ENCODE data around the gene THNSL1. TPM values are rescaled to one million over a fixed set of nuclear protein-coding genes. Genes with fewer than 3 reads are reported as not detected.
A peak's percentile ranks its signal among the peaks of the same experiment; 100 is the strongest.

THNSL1 gene
- total RNA-seq, 6 experiments from 2014 or later: 4.9 to 13.6 (median 7.6) TPM

- no peaks in the 10 kb centered on the region for H3K36me3 ChIP-seq
- ATAC-seq: peak; percentile 48 to 77 (median 54)
- TF ChIP-seq CTCF (IDR thresholded peaks at IDR 0.05): no peak
- TF ChIP-seq POLR2A (IDR thresholded peaks at IDR 0.05): no peak
- intact Hi-C loops (cut with DNase I): no loop called here
- no peaks in the 10 kb centered on the region for H3K27me3 ChIP-seq
- H3K4me3 ChIP-seq: no peak overlapping the region
- H3K4me1 ChIP-seq: peaks cover 0 to 7% (median 0%) of the 10 kb centered on the region in 4 donors
- H3K9me3 ChIP-seq: no peaks in the 10 kb centered on the region
- H3K27ac ChIP-seq: no peak overlapping the region
- 53% methylated on average over 3 of the region's 3 CpGs for WGBS (ENCODE audit: insufficient coverage, low coverage, low lambda C conversion rate, missing lambda C conversion rate)
- DNase-seq: no peak
These were observed 6.9 kb downstream of the THNSL1 start for GRCh38 chr10:25023278-25023677.

GRCh38 chr10:25024528-25024927 lies 8.1 kb downstream of the THNSL1 start:
- intact Hi-C loops (cut with DNase I): no loop called here
- 81% methylated on average over 8 of the region's 8 CpGs for WGBS (ENCODE audit: insufficient coverage, low coverage, low lambda C conversion rate, missing lambda C conversion rate)
- no peak for DNase-seq
- H3K9me3 ChIP-seq: no peaks in the 10 kb centered on the region
- ATAC-seq: no peak
- no peak overlapping the region for H3K4me3 ChIP-seq
- H3K4me1 ChIP-seq: peaks cover 0 to 12% (median 3%) of the 10 kb centered on the region in 4 donors
- H3K36me3 ChIP-seq: no peaks in the 10 kb centered on the region
- TF ChIP-seq POLR2A (IDR thresholded peaks at IDR 0.05) (no peak), CTCF (IDR thresholded peaks at IDR 0.05) (no peak)
- H3K27me3 ChIP-seq: no peaks in the 10 kb centered on the region
- no peak overlapping the region for H3K27ac ChIP-seq

GRCh38 chr10:25026463-25026862 lies 10.1 kb downstream of the THNSL1 start:
- ATAC-seq (peak; percentile 70 to 73 (median 72)), DNase-seq (no peak)
- Histone ChIP-seq H3K9me3 (no peaks in the 10 kb centered on the region), H3K36me3 (no peaks in the 10 kb centered on the region), H3K4me3 (no peak overlapping the region), H3K4me1 (peaks cover 0 to 19% (median 4%) of the 10 kb centered on the region in 4 donors), H3K27ac (peak overlapping the region in 2 of 3 donors; percentile 33 to 39), H3K27me3 (no peaks in the 10 kb centered on the region)
- TF ChIP-seq CTCF (IDR thresholded peaks at IDR 0.05) (peak; percentile 48 to 62 (median 60)), POLR2A (IDR thresholded peaks at IDR 0.05) (no peak)
- 38% methylated on average over 1 of the region's 1 CpG for WGBS (ENCODE audit: insufficient coverage, low coverage, low lambda C conversion rate, missing lambda C conversion rate)
- intact Hi-C loops (cut with DNase I): no loop called here

- intact Hi-C loops (cut with DNase I): no loop called here
- no peak for TF ChIP-seq POLR2A (IDR thresholded peaks at IDR 0.05)
- TF ChIP-seq CTCF (IDR thresholded peaks at IDR 0.05): no peak
- Histone ChIP-seq H3K9me3 (no peaks in the 10 kb centered on the region), H3K4me1 (peaks cover 0 to 19% (median 4%) of the 10 kb centered on the region in 4 donors), H3K27ac (peak overlapping the region in 2 of 3 donors; percentile 50 to 52), H3K36me3 (no peaks in the 10 kb centered on the region), H3K4me3 (no peak overlapping the region), H3K27me3 (no peaks in the 10 kb centered on the region)
- WGBS (ENCODE audit: insufficient coverage, low coverage, low lambda C conversion rate, missing lambda C conversion rate): 100% methylated on average over 1 of the region's 1 CpG
- DNase-seq: no peak
- ATAC-seq: no peak
These were observed 12.3 kb downstream of the THNSL1 start for GRCh38 chr10:25028711-25029110.

GRCh38 chr10:25029519-25029918 lies 13.1 kb downstream of the THNSL1 start:
- Histone ChIP-seq H3K36me3 (no peaks in the 10 kb centered on the region), H3K4me1 (peaks cover 0 to 19% (median 4%) of the 10 kb centered on the region in 4 donors), H3K4me3 (no peak overlapping the region), H3K27ac (peak overlapping the region in 2 of 3 donors; percentile 50 to 52), H3K27me3 (no peaks in the 10 kb centered on the region), H3K9me3 (no peaks in the 10 kb centered on the region)
- ATAC-seq (peak; percentile 28 to 73 (median 52)), DNase-seq (no peak)
- 41% methylated on average over 2 of the region's 2 CpGs for WGBS (ENCODE audit: insufficient coverage, low coverage, low lambda C conversion rate, missing lambda C conversion rate)
- TF ChIP-seq CTCF (IDR thresholded peaks at IDR 0.05) (no peak), POLR2A (IDR thresholded peaks at IDR 0.05) (no peak)
- intact Hi-C loops (cut with DNase I): no loop called here
